ENCODE measurements around the gene CD63. TPM values are rescaled to one million over a fixed set of nuclear protein-coding genes. Genes with fewer than 3 reads are reported as not detected.

Gene CD63
- total and polyA plus RNA-seq, 9 of the 15 experiments (the other 6 are each of a cell fraction or from before 2014, with no cell fraction given): 313 to 735 (median 433) TPM

DNA sequence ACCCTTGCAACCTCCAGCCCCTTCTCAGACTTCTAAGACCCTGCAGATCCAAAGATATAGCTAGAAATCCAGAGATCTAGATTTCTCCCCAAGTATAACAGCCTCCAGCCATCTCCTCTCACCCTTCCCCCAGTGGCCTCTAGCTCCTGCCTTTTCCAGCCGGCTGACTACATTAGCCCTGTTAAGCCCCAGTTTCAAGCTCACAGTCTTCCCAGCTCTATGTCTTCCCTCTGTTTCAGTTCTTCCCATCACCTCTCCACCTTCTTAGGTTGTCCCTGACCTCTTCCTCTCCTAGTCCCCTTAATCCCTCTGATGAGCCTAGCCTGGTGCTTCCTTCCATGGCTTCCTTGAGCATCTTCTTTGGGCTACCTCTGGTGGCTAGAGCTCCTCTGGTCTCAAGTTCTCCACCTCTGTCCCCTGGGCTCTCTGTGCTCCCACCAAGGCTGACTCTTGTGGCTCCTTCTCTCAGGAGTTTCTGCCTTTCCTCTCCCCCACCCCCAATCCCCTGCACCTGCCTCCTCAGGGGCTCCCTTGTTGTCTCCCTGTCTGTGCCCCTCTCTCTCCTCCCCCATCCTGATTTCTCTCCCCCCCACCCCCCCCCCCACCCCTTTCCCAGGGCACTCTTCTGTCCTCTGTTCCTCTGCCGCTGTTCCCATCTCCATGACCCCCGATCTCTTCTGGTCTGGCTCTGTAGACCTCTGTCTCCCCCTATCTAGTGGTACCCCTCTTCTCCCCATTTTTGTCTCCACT, 13.3 kb upstream of the CD63 start:
- H3K4me2 ChIP-seq (ENCODE audit: insufficient read depth, low read length): peak overlapping the region; percentile 80
- H3K9me1 ChIP-seq (ENCODE audit: control insufficient read depth, insufficient read depth, low read length): no peaks in the 10 kb centered on the region
- peaks cover 45 to 49% of the 10 kb centered on the region in 2 experiments for H3K4me1 ChIP-seq (replicated peaks in 1 of 2; ENCODE audit: control insufficient read depth in 2 of 2, insufficient read depth in 2 of 2, low read length in 2 of 2)
- H3K4me3 ChIP-seq: peak overlapping the region; percentile 37
- ATAC-seq (no peak), FAIRE-seq (peak; percentile 54), DNase-seq (ENCODE audit: extremely low read depth in 1 of 4, low spot score in 3 of 4) (no peak)
- no TSS peak for BruUV-seq (replicated peaks)
- WGBS (ENCODE audit: insufficient coverage, low coverage, missing lambda C conversion rate): 23% methylated on average over 2 of the region's 3 CpGs
- peak overlapping the region; percentile 44; the same call in 2 of the 3 replicates for H3K27ac ChIP-seq (ENCODE audit: extremely low read depth, low read depth, low read length)
- ChIA-PET CTCF (ENCODE audit: low intra/inter-chr PET ratio) (interaction anchor here (1.1 kb wide), 1 partner anchor 448 kb away, joined by 4 read pairs; no protein-coding TSS in a partner anchor), POLR2A (interaction anchor here (0.6 to 4.5 kb wide), 8 partner anchors 12 to 429 kb away, joined by 3 to 44 read pairs (median 3); partner anchors contain the start of gene CD63)
- H3K79me2 ChIP-seq (ENCODE audit: control insufficient read depth, insufficient read depth, low read length): peaks cover 34% of the 10 kb centered on the region
- in situ Hi-C loops (cut with MboI) (no loop called here), intact Hi-C loops (cut with micrococcal nuclease) (loop anchor here (2.0 kb wide), 1 partner anchor 185 kb away; the partner anchor contains the start of gene PYM1)
- H3K9ac ChIP-seq (ENCODE audit: insufficient read depth in 1 of 2, low read depth in 2 of 2, low read length in 2 of 2): peak overlapping the region; percentile 61 to 77; a peak in 3 of 4 replicates
- TF ChIP-seq, protein P1, sequence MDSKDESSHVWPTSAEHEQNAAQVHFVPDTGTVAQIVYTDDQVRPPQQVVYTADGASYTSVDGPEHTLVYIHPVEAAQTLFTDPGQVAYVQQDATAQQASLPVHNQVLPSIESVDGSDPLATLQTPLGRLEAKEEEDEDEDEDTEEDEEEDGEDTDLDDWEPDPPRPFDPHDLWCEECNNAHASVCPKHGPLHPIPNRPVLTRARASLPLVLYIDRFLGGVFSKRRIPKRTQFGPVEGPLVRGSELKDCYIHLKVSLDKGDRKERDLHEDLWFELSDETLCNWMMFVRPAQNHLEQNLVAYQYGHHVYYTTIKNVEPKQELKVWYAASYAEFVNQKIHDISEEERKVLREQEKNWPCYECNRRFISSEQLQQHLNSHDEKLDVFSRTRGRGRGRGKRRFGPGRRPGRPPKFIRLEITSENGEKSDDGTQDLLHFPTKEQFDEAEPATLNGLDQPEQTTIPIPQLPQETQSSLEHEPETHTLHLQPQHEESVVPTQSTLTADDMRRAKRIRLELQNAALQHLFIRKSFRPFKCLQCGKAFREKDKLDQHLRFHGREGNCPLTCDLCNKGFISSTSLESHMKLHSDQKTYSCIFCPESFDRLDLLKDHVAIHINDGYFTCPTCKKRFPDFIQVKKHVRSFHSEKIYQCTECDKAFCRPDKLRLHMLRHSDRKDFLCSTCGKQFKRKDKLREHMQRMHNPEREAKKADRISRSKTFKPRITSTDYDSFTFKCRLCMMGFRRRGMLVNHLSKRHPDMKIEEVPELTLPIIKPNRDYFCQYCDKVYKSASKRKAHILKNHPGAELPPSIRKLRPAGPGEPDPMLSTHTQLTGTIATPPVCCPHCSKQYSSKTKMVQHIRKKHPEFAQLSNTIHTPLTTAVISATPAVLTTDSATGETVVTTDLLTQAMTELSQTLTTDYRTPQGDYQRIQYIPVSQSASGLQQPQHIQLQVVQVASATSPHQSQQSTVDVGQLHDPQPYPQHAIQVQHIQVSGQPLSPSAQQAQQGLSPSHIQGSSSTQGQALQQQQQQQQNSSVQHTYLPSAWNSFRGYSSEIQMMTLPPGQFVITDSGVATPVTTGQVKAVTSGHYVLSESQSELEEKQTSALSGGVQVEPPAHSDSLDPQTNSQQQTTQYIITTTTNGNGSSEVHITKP (IDR thresholded peaks at IDR 0.05; ENCODE audit: partially characterized antibody): no peak
- 0 out of 2 replicates have a peak, but pooled peaks have one; percentile 14 for TF ChIP-seq ZNF263 (CRISPR knock-in tag; IDR thresholded peaks at IDR 0.05; ENCODE audit: borderline replicate concordance)
- TF ChIP-seq ZNF780A (CRISPR knock-in tag; IDR thresholded peaks at IDR 0.05): no peak
- TF ChIP-seq, protein P2, sequence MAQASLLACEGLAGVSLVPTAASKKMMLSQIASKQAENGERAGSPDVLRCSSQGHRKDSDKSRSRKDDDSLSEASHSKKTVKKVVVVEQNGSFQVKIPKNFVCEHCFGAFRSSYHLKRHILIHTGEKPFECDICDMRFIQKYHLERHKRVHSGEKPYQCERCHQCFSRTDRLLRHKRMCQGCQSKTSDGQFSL (CRISPR knock-in tag; IDR thresholded peaks at IDR 0.05): no peak
- TF ChIP-seq, protein P2 (tag; IDR thresholded peaks at IDR 0.05): peak in 1 of 2 experiments; percentile 28; a peak in 1 of 4 replicates
- H3K27me3 ChIP-seq (ENCODE audit: control insufficient read depth in 2 of 2, insufficient read depth in 2 of 2, low read length in 2 of 2): no peaks in the 10 kb centered on the region
- no peaks in the 10 kb centered on the region for H4K20me1 ChIP-seq (replicated peaks; ENCODE audit: control insufficient read depth, insufficient read depth, low read length)
- peaks cover 11% of the 10 kb centered on the region; the same call in 2 of the 3 replicates for H3K36me3 ChIP-seq (ENCODE audit: control insufficient read depth, insufficient read depth, low read length)
- H2AFZ ChIP-seq (ENCODE audit: low read depth, low read length): peak overlapping the region; percentile 89
- H3K9me3 ChIP-seq (replicated peaks; ENCODE audit: control insufficient read depth, insufficient read depth, low read depth, low read length): no peaks in the 10 kb centered on the region; the same call in 1 of the 2 replicates

All from K562 (cell line).